Superior temporal gyrus (tissue), 1 donor: ENCODE measurements around the gene LEUTX.
A peak's percentile ranks its signal among the peaks of the same experiment; 100 is the strongest.
"Not testable (repeated sequence)": the region's sequence is repeated elsewhere in the genome, so short reads cannot be mapped to it uniquely, and the experiment has no call there.

Source experiments
- DNase-seq: peaks from one replicate; pipeline ENCODE4 v3.0.0-alpha.2; 2016; ENCODE audit errors: extremely low spot score

Gene LEUTX

GRCh38 chr19:39778763-39779162 lies at the start of gene LEUTX:
TSS of gene LEUTX (plus strand) at chr19:39778854. CDS start at chr19:39778921, 67 bp downstream.
- no peak for DNase-seq

DNA sequence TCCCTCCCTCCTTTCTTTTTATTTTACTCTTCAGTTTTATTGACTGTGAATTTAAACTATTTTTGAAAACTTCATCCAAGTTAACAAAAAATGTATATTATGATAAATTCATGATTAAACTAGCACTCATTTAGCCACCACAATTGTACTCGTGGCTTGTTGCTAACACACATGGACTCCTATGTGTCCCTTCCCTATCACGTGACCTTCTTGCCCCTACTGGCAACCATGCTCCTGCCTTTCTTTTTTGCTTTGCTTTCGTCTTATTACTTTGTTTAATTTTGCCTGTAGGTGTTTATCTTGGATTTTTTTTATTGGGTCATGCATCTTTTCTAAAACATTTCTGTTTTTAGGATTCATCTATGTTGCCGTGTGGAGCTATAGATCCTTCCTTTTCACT lies 49.1 kb upstream of the LEUTX start:
- DNase-seq, result no peak

- no peak for DNase-seq
These were observed 47.0 kb upstream of the LEUTX start for GRCh38 chr19:39731685-39732084.

- no peak for DNase-seq
These were observed 44.8 kb upstream of the LEUTX start for GRCh38 chr19:39733841-39734240.

DNA sequence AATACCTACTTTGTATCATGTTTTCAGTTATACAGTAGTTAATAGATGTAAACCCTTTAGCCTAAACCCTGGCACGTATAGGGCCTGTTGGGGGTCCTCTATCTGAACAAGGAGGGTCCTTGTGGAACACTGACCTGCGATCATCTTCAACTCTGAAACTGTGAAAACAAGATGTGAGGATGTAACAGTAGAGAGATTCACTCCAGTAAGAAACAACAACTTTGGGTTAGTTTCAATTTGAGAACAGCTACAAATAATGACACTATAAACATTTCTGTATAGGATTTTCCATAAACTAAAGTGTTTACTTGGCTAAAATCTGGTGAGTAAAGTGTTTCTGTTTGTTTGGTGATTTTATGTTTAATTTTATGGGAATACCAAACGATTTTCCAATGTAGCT lies 43.0 kb upstream of the LEUTX start:
- no peak for DNase-seq

DNA sequence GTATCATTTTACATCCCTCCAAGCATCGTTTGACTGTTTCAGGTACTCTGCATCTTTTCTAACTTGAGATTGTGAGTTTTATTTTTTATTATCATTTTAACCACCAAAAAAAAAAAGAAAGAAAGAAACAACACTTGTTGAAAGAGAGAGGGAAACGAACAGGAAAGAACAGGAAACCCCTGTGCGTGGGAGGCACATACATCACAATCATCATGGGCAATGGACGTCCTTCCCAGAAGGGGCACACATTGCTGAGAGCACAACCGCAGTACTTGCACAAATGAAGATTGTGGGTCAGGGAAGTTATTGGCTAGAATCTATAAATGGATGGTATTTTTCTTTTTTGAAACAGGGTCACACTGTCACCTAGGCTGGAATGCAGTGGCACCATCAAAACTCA lies 42.6 kb upstream of the LEUTX start:
- no peak for DNase-seq

DNA sequence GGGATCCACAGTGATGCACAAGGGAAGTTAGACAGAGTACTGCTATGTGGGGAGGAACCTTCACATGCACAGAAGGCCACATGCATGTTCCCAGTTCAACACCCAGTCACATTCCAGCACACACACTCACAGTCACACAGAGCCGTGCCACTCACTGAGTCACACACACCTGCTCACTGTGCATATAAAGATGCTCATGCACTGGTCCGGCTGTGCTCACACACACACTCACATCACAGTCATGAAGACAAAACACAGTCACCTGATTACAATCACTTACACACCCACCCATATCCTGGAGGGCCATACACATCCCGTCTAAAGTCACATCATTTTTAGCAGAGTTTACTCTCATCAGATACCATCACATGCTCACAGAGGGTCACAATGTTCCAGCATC lies 41.3 kb upstream of the LEUTX start:
- DNase-seq, result no peak

- no peak for DNase-seq
These were observed 40.8 kb upstream of the LEUTX start, which contains the start of gene CLC for GRCh38 chr19:39737891-39738290. TSS of gene CLC (minus strand) at chr19:39738029. CDS start at chr19:39737952, 77 bp downstream.

- DNase-seq, result no peak
These were observed 39.8 kb upstream of the LEUTX start for GRCh38 chr19:39738814-39739213.

DNA sequence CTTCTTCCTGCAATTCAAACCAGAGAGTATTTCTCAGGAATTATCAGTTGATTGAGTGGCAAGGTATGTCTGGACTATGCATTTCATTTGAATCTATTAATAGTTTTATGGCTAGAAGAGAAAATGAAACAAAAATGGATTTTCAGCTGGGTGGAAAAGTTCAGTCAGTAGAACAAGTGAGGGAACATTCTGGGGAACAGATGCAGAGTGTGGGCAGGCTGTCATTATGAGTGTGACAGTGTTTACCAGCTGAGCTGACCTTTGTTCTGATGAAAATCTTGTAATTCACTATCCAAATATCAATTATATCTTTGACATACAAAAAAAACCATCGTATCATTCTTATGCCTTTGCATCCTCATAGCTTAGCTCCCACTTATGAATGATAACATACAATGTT lies 38.3 kb upstream of the LEUTX start:
- no peak for DNase-seq

DNA sequence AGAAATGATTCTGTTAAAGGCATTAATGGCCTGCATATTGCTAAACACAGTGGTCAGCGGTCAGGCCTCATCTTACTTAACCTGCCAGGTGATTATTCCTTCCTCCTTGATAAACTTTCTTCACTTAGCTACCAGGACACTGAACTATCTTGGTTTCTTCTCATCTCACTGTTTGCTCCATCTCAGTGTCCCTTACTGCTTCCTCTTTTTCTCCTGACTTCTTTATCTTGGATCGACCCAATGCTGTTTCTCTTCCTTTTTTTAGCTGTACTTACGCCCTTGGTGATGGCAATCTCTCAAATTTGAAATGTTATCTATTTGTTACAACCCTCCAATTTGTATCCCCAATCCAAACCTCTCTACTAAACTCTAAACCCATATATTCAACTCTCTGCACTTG lies 33.0 kb upstream of the LEUTX start:
- no peak for DNase-seq

- no peak for DNase-seq
These were observed 31.7 kb upstream of the LEUTX start for GRCh38 chr19:39746836-39747529.

GRCh38 chr19:39749981-39750380 lies 28.7 kb upstream of the LEUTX start:
- no peak for DNase-seq

DNA sequence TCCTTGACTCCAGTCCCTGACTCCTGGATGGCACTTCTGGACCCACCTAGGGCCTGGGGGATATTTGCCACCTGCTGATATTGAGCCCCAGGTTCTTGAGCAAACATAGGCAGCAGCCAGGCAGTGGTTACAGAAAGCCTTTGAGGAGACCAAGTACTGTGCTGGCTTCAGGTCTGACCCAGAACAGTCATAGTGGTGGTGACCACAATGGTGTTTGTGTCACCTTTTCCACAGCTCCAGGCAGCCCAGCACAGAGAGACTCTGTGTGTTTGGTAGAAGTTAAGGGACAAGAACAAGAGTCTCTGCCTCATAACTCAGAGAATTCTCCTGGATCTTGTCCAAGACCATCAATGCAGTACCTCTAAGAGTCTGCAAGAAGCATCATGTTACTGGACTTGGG lies 26.3 kb upstream of the LEUTX start:
- no peak for DNase-seq

DNA sequence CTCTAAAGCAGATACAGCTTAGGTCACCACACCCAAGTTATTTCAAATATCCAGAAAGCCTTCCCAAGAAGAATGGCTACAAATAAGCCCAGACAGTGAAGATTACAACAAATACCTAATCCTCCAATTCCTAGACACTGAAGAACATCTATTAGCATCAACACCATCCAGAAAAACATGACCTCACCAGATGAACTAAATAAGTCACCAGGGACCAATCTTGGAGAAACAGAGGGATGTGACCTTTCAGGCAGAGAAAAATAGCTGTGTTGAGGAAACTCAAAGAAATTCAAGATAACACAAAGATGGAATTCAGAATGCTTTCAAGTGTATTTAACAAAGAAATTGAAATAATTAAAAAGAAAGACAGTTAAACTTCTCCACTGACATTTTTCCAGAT lies 25.9 kb upstream of the LEUTX start:
- no peak for DNase-seq

DNA sequence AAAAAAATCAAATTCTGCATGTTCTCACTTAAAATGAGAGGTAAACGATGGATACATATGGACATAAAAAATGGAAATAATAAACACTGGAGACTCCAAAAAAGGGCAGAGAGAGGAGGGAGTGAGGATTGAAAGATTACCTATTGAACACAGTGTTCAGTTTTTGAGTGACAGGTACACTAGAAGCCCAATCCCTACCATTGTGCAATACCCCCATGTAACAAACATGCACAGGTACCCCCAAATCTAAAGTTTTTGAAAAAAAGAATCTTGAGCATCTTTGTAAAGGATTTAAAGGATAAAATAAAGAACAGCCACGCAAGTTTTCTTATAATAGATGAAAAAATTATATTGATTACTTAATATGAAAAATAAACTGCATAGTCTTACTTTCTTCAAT lies 24.1 kb upstream of the LEUTX start:
- no peak for DNase-seq

- DNase-seq, result no peak
These were observed 23.7 kb upstream of the LEUTX start for GRCh38 chr19:39754971-39755370.

- DNase-seq, result no peak
These were observed 19.0 kb upstream of the LEUTX start for GRCh38 chr19:39759457-39760184.

- DNase-seq, result not testable (repeated sequence)
These were observed 16.8 kb upstream of the LEUTX start for GRCh38 chr19:39761851-39762250.

- peak; percentile 14 for DNase-seq
These were observed 13.3 kb upstream of the LEUTX start for GRCh38 chr19:39765091-39766076.

GRCh38 chr19:39768334-39768733 lies 10.3 kb upstream of the LEUTX start:
- no peak for DNase-seq

GRCh38 chr19:39768786-39769185 lies 9.9 kb upstream of the LEUTX start:
- DNase-seq, result no peak
